ENCODE results near the gene CRACDL. TPM values are rescaled to one million over a fixed set of nuclear protein-coding genes. Genes with fewer than 3 reads are reported as not detected.

CRACDL gene, protein sequence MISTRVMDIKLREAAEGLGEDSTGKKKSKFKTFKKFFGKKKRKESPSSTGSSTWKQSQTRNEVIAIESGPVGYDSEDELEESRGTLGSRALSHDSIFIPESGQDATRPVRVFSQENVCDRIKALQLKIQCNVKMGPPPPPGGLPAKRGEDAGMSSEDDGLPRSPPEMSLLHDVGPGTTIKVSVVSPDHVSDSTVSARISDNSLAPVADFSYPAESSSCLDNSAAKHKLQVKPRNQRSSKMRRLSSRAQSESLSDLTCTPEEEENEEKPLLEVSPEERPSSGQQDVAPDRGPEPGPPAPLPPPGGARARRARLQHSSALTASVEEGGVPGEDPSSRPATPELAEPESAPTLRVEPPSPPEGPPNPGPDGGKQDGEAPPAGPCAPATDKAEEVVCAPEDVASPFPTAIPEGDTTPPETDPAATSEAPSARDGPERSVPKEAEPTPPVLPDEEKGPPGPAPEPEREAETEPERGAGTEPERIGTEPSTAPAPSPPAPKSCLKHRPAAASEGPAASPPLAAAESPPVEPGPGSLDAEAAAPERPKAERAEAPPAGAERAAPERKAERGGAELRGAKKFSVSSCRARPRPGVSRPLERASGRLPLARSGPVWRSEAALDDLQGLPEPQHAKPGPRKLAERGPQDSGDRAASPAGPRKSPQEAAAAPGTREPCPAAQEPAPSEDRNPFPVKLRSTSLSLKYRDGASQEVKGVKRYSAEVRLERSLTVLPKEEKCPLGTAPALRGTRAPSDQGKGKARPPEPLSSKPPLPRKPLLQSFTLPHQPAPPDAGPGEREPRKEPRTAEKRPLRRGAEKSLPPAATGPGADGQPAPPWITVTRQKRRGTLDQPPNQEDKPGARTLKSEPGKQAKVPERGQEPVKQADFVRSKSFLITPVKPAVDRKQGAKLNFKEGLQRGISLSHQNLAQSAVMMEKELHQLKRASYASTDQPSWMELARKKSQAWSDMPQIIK
- 0.37 and 0.55 TPM in 2 replicates for total RNA-seq

DNA sequence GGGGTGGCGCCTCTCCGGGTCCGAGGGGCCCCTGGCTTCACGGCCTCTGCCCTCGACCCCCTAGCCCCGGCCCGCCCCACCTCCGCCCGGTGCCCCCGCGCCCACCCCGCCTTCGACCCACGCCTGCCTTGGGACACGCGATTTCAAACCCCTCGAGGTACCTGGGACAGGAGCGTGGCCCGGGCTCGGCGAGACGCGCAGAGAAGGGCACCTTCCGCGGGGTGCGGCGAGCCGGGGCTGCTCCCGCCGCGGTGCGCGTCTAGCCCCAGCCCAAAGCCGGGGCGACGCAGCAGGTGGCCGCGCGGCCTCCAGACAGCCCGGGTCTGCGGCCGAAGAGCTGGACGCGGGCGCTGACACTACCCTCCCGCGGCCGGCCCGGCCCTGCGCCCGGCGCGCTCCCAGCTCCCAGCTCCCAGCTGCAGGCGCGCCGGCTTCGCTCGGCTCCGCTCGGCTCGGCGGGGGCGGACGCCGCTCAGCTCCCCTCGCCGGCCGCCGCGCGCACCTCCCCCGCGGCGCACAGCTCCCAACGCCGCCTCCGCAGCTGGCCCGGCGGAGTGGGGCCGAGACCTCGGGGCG is at the start of gene CRACDL:
Gene CRACDL (minus strand): TSS at position 449 of the 576 bp plus-strand sequence. CDS start 89,425 bp downstream, outside the sequence.
- peaks cover 66% of the 10 kb centered on the region for H3K27me3 Mint-ChIP-seq (ENCODE audit: low read depth)
- no peaks in the 10 kb centered on the region for H3K36me3 Mint-ChIP-seq (ENCODE audit: low read depth)
- H3K4me3 Mint-ChIP-seq (ENCODE audit: low read depth), result peak within 1 kb of the TSS; percentile 62
- H3K4me1 Mint-ChIP-seq (ENCODE audit: low read depth), result peaks cover 5% of the 10 kb centered on the region
- no peak within 1 kb of the TSS for H3K27ac Mint-ChIP-seq
- no peaks in the 10 kb centered on the region for H3K9me3 Mint-ChIP-seq
- intact Hi-C loops (cut with micrococcal nuclease), result no loop called here
- no peak for DNase-seq (ENCODE audit: low spot score)

DNA sequence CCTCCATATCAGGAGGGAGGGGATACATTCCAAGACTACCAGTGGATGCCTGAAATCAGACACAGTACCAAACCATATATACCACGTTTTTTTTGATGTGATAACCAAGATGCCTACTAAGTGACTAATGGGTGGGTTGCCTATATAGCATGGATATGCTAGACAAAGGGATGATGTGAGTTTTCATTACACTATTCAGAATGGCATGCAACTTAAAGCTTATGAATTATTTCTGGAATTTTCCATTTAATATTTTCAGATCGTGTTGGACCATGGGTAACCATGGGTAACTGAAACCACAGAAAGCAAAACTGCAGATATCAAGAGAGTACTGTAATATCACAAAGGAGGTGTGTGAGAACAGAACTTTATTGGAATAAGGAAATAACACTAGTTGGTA is 39.6 kb upstream of the CRACDL start:
- DNase-seq (ENCODE audit: low spot score), result no peak
- no peaks in the 10 kb centered on the region for H3K4me1 Mint-ChIP-seq (ENCODE audit: low read depth)
- no peak overlapping the region for H3K27ac Mint-ChIP-seq
- peaks cover 33% of the 10 kb centered on the region for H3K9me3 Mint-ChIP-seq
- H3K36me3 Mint-ChIP-seq (ENCODE audit: low read depth), result no peaks in the 10 kb centered on the region
- intact Hi-C loops (cut with micrococcal nuclease), result no loop called here
- H3K27me3 Mint-ChIP-seq (ENCODE audit: low read depth), result peaks cover 4% of the 10 kb centered on the region
- H3K4me3 Mint-ChIP-seq (ENCODE audit: low read depth), result no peak overlapping the region

DNA sequence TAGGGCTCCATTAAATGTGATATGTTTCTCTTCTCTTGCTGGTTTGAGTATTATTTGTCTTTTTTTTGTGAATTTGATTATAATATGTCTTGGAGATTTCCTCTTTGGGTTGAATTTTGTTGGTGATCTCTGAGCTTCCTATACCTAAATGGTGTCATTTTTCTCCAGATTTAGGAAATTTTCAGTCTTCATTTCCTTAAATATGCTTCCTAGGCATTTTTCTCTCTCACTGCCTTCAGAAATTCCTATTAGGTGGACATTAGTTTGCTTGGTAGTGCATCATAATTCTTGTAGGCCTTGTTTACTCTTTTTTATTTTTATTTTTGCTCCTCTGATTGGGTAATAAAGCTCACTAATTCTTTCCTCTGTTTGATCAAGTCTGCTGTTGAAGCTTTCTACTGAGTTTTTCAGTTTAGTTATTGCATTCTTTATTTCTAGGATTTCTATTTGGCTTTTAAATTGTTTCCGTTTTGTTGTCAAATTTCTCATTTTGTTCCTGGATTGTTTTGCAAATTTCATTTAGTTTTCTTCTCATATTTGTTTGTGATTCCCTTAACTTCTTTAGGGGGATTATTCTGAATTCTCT is 36.6 kb upstream of the CRACDL start:
- no peaks in the 10 kb centered on the region for H3K4me1 Mint-ChIP-seq (ENCODE audit: low read depth)
- H3K4me3 Mint-ChIP-seq (ENCODE audit: low read depth), result no peak overlapping the region
- H3K9me3 Mint-ChIP-seq, result peaks cover 46% of the 10 kb centered on the region
- no peak overlapping the region for H3K27ac Mint-ChIP-seq
- intact Hi-C loops (cut with micrococcal nuclease), result no loop called here
- H3K36me3 Mint-ChIP-seq (ENCODE audit: low read depth), result no peaks in the 10 kb centered on the region
- H3K27me3 Mint-ChIP-seq (ENCODE audit: low read depth), result peaks cover 4% of the 10 kb centered on the region
- no peak for DNase-seq (ENCODE audit: low spot score)

DNA sequence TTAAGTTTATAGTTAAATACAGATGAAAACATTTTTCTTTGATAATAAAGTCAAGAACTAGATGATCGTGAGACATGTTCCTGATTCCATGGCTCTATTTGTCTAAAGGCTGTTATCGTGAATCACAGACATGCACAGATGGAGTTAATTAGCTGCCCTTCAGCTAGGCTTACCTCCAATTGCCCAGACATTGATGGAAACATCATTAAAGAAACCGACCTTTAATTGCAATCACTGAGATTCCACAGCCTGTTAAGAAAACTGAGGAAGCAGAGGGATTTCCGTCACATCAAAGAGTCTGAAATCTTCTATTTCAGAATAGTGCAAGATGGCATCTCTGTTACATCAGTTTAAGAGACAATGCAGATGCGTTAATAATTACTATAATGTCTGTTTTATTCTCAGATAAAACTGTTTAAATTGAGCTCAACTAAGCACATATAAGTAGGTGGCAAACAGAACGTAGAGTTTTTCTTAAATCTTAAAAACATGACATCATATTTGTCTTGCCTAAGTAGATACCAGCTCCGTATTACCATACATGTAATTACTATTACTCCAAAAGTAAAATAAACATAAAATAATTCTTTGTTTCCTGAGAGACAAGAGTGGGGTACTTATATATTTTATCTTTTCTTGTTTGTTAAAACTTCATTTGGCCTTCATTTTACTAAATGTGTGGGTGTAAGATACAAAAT is 23.9 kb upstream of the CRACDL start:
- Mint-ChIP-seq H3K27me3 (ENCODE audit: low read depth) (peaks cover 17% of the 10 kb centered on the region), H3K4me1 (ENCODE audit: low read depth) (no peaks in the 10 kb centered on the region), H3K27ac (no peak overlapping the region), H3K36me3 (ENCODE audit: low read depth) (no peaks in the 10 kb centered on the region), H3K4me3 (ENCODE audit: low read depth) (no peak overlapping the region), H3K9me3 (peaks cover 4% of the 10 kb centered on the region)
- DNase-seq (ENCODE audit: low spot score), result no peak
- intact Hi-C loops (cut with micrococcal nuclease), result no loop called here

DNA sequence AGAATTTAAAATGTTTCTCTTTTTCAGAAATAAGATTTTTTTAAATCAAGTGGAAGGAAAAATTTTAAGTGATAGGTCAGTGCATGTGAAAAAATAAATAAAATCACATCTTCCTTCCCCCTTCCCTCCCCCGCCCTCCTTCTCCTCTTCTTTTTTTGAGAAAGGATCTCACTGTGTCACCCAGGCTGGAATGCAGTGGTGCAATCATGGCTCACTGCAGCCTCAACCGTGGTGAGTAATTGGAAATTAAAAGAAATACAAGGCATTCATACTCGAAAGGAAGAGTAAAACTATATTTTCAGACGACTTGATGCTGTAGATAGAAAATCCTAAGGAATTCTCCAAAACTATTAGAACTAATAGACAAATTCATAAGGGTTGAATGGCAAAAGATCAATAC is 16.9 kb upstream of the CRACDL start:
- Mint-ChIP-seq H3K27ac (no peak overlapping the region), H3K4me1 (ENCODE audit: low read depth) (no peaks in the 10 kb centered on the region), H3K4me3 (ENCODE audit: low read depth) (no peak overlapping the region), H3K36me3 (ENCODE audit: low read depth) (no peaks in the 10 kb centered on the region), H3K27me3 (ENCODE audit: low read depth) (peaks cover 23% of the 10 kb centered on the region), H3K9me3 (no peaks in the 10 kb centered on the region)
- DNase-seq (ENCODE audit: low spot score), result no peak
- intact Hi-C loops (cut with micrococcal nuclease), result no loop called here

DNA sequence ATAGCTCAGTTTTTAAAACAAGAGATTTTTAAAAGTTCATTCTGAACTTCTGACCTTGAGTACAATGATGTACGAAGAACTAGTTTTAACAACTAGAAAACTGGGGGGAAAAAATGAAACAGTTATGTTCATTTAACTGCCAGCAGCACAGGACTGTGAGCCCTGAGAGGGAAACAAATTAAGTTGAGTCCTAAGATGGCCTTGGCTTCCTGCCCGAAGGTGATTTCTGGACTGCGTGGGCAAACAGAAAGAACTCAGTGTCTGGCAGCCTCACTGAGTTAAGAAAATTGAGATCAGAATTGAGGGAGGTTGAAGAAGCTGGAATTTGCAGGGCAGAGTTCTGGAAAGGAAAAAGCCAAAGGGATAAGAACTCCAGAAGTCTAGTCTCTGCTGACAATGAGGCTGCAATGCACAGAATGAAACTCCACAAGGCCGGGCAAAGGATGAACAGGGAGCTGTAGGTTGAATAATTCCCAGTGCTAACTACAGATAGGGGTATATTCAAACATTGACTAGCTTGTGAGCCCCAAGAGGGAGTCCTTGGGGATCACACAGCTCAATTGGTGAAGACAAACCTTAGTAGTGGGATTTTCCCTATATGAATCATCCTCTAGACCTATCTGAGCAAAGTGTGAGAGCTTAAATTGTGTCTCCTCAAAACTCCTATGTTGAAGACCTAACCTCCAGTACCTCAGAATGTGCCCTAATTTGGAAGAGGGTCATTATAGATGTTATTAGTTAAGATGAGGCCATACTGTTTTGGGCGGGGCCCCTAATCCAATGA is 13.1 kb upstream of the CRACDL start:
- no peak for DNase-seq (ENCODE audit: low spot score)
- H3K27me3 Mint-ChIP-seq (ENCODE audit: low read depth), result peaks cover 28% of the 10 kb centered on the region
- H3K4me3 Mint-ChIP-seq (ENCODE audit: low read depth), result no peak overlapping the region
- no peaks in the 10 kb centered on the region for H3K4me1 Mint-ChIP-seq (ENCODE audit: low read depth)
- no peaks in the 10 kb centered on the region for H3K36me3 Mint-ChIP-seq (ENCODE audit: low read depth)
- H3K9me3 Mint-ChIP-seq, result no peaks in the 10 kb centered on the region
- H3K27ac Mint-ChIP-seq, result no peak overlapping the region
- intact Hi-C loops (cut with micrococcal nuclease), result no loop called here

DNA sequence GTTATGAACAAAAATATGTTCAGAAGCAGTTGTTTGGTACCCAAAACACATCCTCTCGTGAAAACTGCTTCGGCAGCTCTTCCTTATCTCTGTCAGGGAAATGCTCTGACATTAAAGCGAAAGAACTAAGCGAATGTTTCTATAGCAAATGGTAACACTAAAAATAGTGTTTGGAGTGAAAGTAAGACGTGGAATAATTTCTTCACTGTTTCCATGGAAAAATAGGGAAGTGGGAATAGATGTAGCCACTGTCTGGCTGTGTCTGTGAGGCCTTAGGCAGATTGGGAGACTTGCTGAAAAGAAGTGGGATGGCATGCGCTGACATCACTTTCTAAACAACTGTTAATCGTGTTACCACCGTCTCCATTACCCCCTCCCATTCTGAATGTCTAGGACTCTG is 11.5 kb upstream of the CRACDL start:
- DNase-seq (ENCODE audit: low spot score), result no peak
- no peaks in the 10 kb centered on the region for H3K9me3 Mint-ChIP-seq
- no peaks in the 10 kb centered on the region for H3K36me3 Mint-ChIP-seq (ENCODE audit: low read depth)
- H3K27ac Mint-ChIP-seq, result no peak overlapping the region
- H3K4me1 Mint-ChIP-seq (ENCODE audit: low read depth), result no peaks in the 10 kb centered on the region
- no peak overlapping the region for H3K4me3 Mint-ChIP-seq (ENCODE audit: low read depth)
- H3K27me3 Mint-ChIP-seq (ENCODE audit: low read depth), result peaks cover 24% of the 10 kb centered on the region
- intact Hi-C loops (cut with micrococcal nuclease), result no loop called here

DNA sequence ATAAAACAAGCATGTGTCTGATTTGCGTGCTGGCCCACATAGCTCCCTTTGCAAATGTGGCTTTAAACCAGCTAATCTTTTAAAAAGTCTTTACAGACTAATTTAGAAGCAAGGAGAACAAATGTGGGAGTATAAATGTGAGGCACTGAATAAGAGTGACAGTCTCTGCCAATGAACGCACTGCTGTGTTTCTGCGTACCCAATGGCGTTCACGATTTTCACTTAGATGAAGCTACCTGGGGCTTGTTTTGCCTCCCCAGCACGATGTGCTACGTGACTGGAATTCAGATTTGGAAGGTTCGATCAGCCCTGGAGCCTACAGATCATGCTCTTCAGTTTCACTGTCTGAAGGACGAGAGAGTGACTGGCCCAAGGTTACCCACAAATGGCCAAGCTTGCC is 10.8 kb upstream of the CRACDL start:
- Mint-ChIP-seq H3K27ac (no peak overlapping the region), H3K36me3 (ENCODE audit: low read depth) (no peaks in the 10 kb centered on the region), H3K4me1 (ENCODE audit: low read depth) (no peaks in the 10 kb centered on the region), H3K27me3 (ENCODE audit: low read depth) (peaks cover 23% of the 10 kb centered on the region), H3K9me3 (no peaks in the 10 kb centered on the region), H3K4me3 (ENCODE audit: low read depth) (no peak overlapping the region)
- no peak for DNase-seq (ENCODE audit: low spot score)
- intact Hi-C loops (cut with micrococcal nuclease), result no loop called here

DNA sequence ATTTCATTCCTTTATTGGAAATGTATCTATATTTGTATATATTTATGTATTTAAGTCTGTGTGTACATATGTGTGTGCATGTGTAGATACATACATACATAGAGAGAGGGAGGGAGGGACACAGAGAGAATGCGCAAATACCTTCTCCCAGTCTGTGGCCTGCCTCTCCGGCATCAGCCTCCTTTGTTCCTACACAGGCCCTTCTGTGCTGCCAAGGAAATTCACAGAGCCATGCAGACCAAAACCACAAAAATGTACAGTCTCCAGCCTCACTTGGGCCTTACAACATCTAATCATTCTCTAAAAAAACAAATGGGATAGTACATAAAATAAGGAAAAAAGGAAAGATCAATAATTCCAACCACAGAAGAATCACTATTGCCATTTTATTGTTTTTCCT is 8.8 kb upstream of the CRACDL start:
- no peak for DNase-seq (ENCODE audit: low spot score)
- Mint-ChIP-seq H3K27ac (no peak overlapping the region), H3K4me3 (ENCODE audit: low read depth) (no peak overlapping the region), H3K27me3 (ENCODE audit: low read depth) (peaks cover 19% of the 10 kb centered on the region), H3K4me1 (ENCODE audit: low read depth) (no peaks in the 10 kb centered on the region), H3K9me3 (no peaks in the 10 kb centered on the region), H3K36me3 (ENCODE audit: low read depth) (no peaks in the 10 kb centered on the region)
- intact Hi-C loops (cut with micrococcal nuclease), result no loop called here

DNA sequence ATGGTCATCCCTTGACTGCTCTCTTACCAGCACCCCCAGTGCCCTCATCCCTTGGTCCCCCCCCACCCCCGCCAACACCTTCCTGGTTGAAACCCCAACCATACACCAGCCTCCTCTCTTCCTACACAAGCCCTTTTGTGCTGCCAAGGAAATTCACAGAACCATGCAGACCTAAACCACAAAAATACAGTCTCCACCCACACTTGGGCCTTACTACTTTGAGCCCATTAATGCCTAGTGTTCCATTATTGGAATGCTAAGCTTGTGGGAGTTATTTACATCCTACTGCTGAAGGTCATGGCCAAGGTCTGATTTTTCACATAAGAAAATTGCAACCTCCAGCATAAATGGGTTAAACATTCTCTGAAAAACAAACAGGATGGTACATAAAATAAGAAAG is 4.1 kb upstream of the CRACDL start:
- intact Hi-C loops (cut with micrococcal nuclease), result no loop called here
- H3K27me3 Mint-ChIP-seq (ENCODE audit: low read depth), result peaks cover 42% of the 10 kb centered on the region

DNA sequence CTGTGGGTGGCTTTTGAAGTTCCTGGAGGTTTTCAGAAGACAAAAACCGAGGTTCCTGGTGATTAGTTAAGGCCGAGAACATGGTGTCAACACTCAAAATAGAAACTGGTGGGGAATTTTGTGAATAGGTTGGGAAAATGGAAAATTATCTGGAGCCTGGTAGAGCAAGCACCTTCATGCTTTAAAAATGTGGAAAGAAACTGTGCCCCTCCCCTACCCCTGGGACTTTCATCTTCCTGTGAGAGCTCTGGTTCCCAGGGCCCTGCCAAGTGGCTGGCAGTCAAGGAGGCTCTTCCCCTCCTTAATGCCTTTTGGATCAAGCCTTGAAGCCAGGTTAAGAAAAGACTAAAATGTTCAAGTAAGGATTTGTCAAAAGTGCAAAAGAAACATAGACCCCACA is 1.9 kb upstream of the CRACDL start:
- H3K4me3 Mint-ChIP-seq (ENCODE audit: low read depth), result peak overlapping the region; percentile 46
- DNase-seq (ENCODE audit: low spot score), result no peak
- H3K27me3 Mint-ChIP-seq (ENCODE audit: low read depth), result peaks cover 58% of the 10 kb centered on the region
- H3K4me1 Mint-ChIP-seq (ENCODE audit: low read depth), result peaks cover 5% of the 10 kb centered on the region
- no peak overlapping the region for H3K27ac Mint-ChIP-seq
- intact Hi-C loops (cut with micrococcal nuclease), result no loop called here
- H3K9me3 Mint-ChIP-seq, result no peaks in the 10 kb centered on the region
- no peaks in the 10 kb centered on the region for H3K36me3 Mint-ChIP-seq (ENCODE audit: low read depth)

More for the DNA sequence above, 4.1 kb upstream of the CRACDL start:
- Mint-ChIP-seq H3K9me3 (no peaks in the 10 kb centered on the region), H3K27ac (no peak overlapping the region), H3K4me3 (ENCODE audit: low read depth) (no peak overlapping the region), H3K36me3 (ENCODE audit: low read depth) (no peaks in the 10 kb centered on the region), H3K4me1 (ENCODE audit: low read depth) (peaks cover 5% of the 10 kb centered on the region)
- no peak for DNase-seq (ENCODE audit: low spot score)

Measured in activated T-helper 2 cell treated with anti-CD3 and anti-CD28 coated beads, Interferon-gamma antibody, Interleukin-2, Interleukin-4, amounts not matched to agents 10 μg/mL and 5 μg/mL and 100 μg/mL, durations not matched to agents 14 hours and 24 hours and 36 hours (primary cell).